Measurements from ENCODE around the gene SERPINA1.

The SERPINA1 gene

DNA sequence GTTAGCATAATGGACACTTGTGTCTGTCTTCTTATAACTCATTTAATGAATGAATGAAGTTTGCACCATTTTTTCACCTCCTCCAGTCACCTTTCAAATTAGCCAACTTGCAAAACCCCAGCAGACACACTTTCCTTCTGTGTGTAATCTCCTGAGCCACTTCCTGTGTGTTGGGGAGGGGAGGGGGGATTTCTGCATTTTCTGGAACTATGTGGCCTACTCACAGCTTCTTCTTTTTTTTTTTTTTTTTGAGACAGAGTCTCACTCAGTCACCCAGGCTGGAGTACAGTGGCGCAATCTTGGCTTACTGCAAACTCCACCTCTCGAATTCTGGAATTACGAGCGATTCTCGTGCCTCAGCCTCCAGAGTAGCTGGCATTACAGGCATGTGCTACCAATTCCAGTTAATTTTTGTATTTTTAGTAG, 4.1 kb upstream of the SERPINA1 start:
- no peak for FAIRE-seq
- no peak for DNase-seq (ENCODE audit: insufficient read length, low spot score)
- no peak for TF ChIP-seq CTCF (IDR thresholded peaks at IDR 0.05; ENCODE audit: insufficient read depth, missing control alignments)

- FAIRE-seq = no peak
- DNase-seq (ENCODE audit: insufficient read length, low spot score) = no peak
These were observed 3.0 kb upstream of the SERPINA1 start for GRCh38 chr14:94391281-94391975.

GRCh38 chr14:94390372-94391086, 2.1 kb upstream of the SERPINA1 start:
- DNase-seq (ENCODE audit: insufficient read length, low spot score) = no peak
- FAIRE-seq = no peak
- no peak for TF ChIP-seq CTCF (IDR thresholded peaks at IDR 0.05; ENCODE audit: insufficient read depth, missing control alignments)

More at GRCh38 chr14:94391281-94391975, 3.0 kb upstream of the SERPINA1 start:
- TF ChIP-seq CTCF (IDR thresholded peaks at IDR 0.05; ENCODE audit: insufficient read depth, missing control alignments) = no peak

DNA sequence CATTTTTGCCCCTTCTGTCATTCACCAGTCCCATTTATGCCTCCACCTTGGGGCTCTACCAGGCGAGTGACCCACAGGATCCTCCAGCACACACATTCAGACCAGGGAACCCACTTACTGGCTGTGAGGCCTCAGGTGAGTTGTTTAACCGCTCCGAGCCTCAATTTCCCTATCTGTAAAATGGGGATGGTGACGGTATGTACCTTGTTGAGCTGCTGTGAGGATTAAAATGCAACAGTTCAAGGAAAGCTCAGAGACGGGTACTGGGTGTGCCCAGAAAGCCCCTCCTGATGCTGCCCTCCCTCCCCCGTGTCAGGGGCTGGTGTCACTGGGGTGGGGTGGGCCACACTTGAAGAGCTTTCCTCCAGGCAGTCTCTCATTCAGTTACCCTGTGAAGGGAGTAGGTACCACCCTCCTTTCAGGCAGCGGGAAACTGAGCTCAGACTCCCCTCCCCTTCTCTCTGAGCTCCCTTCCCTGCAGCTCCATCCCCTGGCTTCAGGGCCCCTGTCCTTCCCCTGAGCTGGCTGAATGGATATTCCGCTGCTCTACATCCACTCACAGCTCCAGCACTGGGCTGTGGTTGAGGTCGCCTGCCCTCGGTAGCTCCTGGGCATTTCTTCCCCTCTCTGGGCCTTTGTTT, 1.4 kb upstream of the SERPINA1 start:
- TF ChIP-seq CTCF (IDR thresholded peaks at IDR 0.05; ENCODE audit: insufficient read depth, missing control alignments) = no peak
- no peak for FAIRE-seq

DNA sequence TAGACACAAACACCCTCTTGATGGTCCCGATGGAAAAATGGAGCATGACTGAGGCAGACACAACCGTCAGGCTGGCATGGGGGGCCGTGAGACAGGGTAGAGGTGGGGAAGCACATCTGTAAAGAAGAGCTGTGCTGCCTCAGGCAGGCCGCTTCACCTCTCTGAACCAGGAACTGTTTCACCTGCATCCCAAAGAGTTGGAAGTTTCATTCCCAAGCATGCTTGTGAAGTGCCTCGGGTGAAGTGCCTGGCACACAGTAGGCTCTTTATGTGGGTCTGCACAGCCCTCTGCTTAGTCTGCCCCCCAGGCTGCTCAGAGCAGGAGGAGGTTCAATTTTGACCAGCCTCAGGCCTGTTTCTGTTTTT, 685 bp upstream of the SERPINA1 start:
- FAIRE-seq = no peak
- no peak for DNase-seq (ENCODE audit: insufficient read length, low spot score)
- no peak for TF ChIP-seq CTCF (IDR thresholded peaks at IDR 0.05; ENCODE audit: insufficient read depth, missing control alignments)

More for the DNA sequence above, 1.4 kb upstream of the SERPINA1 start:
- no peak for DNase-seq (ENCODE audit: insufficient read length, low spot score)

DNA sequence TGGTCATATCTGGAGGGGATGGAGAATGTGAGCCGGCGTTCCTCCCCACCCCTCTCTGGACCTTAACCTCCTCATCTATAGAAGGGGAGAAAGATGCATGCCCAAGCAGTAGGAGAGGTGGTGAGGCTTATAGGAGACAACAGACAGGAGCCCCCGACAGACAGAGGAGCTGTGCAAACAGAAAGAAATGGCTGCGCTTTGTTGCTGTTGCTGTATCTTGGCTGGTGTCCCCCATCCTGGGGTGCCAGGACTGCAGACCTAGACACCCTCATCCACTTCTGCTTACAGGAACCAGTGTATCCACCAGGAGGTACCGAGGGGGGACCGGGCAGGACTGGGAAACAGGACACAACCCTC, 397 bp downstream of the SERPINA1 start:
- FAIRE-seq = no peak
- TF ChIP-seq CTCF (IDR thresholded peaks at IDR 0.05; ENCODE audit: insufficient read depth, missing control alignments) = no peak

More for the DNA sequence above, 397 bp downstream of the SERPINA1 start:
- no peak for DNase-seq (ENCODE audit: insufficient read length, low spot score)
